K562 (cell line): ENCODE measurements around the gene YIF1A. TPM values are rescaled to one million over a fixed set of nuclear protein-coding genes. Genes with fewer than 3 reads are reported as not detected.

ENCODE experiments used
- ATAC-seq: fragments of 200-7000 bp; cut with Tn5 transposase; 3 replicates; pipeline ENCODE4 v1.9.1; 2020; ENCODE audit warnings: moderate library complexity
- BruUV-seq: library from RNA; stranded (reverse); fragments of 400-500 nt; replicated peaks from 2 replicates; lab custom pipeline; 2021; lab: Mats Ljungman, UMichigan
- CTCF ChIA-PET: fragments of 300-600 bp; formaldehyde crosslinking; extraction: SDS; loops from one replicate; lab custom pipeline; 2021; ENCODE audit warnings: low intra/inter-chr PET ratio; lab: Yijun Ruan, JAX
- POLR2A ChIA-PET: fragments of 300-600, 350-650 bp; sonication (Branson Sonifier 250); formaldehyde crosslinking; extraction: SDS; loops from one replicate; lab custom pipeline; 2021; ENCODE audit warnings: antibody characterized with exemption, inconsistent platforms; lab: Yijun Ruan, JAX
- DNase-seq, 4 experiments: peaks; one replicate each; pipeline versions ENCODE4 v3.0.0 to v3.0.0-alpha.2; 2011 to 2018; ENCODE audit warnings: low spot score in 3 of 4, mixed read lengths in 3 of 4; ENCODE audit errors: extremely low read depth in 1 of 4
- FAIRE-seq: peaks from 2 replicates; lab custom pipeline; 2011; peaks lifted over from hg19 to GRCh38; lab: Jason Lieb, UNC
- H2AFZ ChIP-seq: 2 replicates; pipeline ENCODE4 v1.6.0; 2011; ENCODE audit warnings: low read depth, low read length, control low read depth, inconsistent platforms
- H3K27ac ChIP-seq: fragments of 200-600 bp; 3 replicates; pipeline ENCODE4 v1.8.0; 2011; ENCODE audit warnings: low read depth, mild to moderate bottlenecking, control low read depth, inconsistent platforms, low read length, moderate library complexity, mixed read lengths; ENCODE audit errors: extremely low read depth
- H3K27me3 ChIP-seq, 2 experiments: fragments of 300-600 bp in 1 of 2; 2 replicates in 1 of 2; 3 replicates in 1 of 2; pipeline versions ENCODE4 v1.6.0 to v1.8.0; 2011; ENCODE audit warnings: inconsistent platforms in 2 of 2, low read length in 2 of 2, mild to moderate bottlenecking in 1 of 2, mixed read lengths in 1 of 2, moderate library complexity in 1 of 2; ENCODE audit not compliant: control insufficient read depth in 2 of 2, insufficient read depth in 2 of 2
- H3K36me3 ChIP-seq: fragments of 300-600 bp; 3 replicates; pipeline ENCODE4 v1.8.0; 2011; ENCODE audit warnings: mild to moderate bottlenecking, low read length, inconsistent platforms; ENCODE audit not compliant: control insufficient read depth, insufficient read depth
- H3K4me1 ChIP-seq, 2 experiments: fragments of 200-600 bp in 1 of 2; replicated peaks in 1 of 2; 2 replicates in 1 of 2; 3 replicates in 1 of 2; pipeline versions ENCODE4 v1.5.1 to v1.8.0; 2011; ENCODE audit warnings: inconsistent platforms in 2 of 2, low read length in 2 of 2, mild to moderate bottlenecking in 1 of 2, mixed read lengths in 1 of 2, moderate library complexity in 1 of 2; ENCODE audit not compliant: control insufficient read depth in 2 of 2, insufficient read depth in 2 of 2
- H3K4me2 ChIP-seq: 2 replicates; pipeline ENCODE4 v1.6.1; 2011; ENCODE audit warnings: low read length, control low read depth, inconsistent platforms, mixed read lengths; ENCODE audit not compliant: insufficient read depth
- H3K4me3 ChIP-seq: fragments of 200-600 bp; sonication (generic), shearing (Covaris generic); 2 replicates; pipeline ENCODE4 v1.5.1; 2016; ENCODE audit warnings: control low read depth, inconsistent platforms
- H3K79me2 ChIP-seq: fragments of 200-600 bp; 3 replicates; pipeline ENCODE4 v1.8.0; 2011; ENCODE audit warnings: low read length, inconsistent platforms; ENCODE audit not compliant: control insufficient read depth, insufficient read depth
- H3K9ac ChIP-seq, 2 experiments: 2 replicates each; pipeline versions ENCODE4 v1.6.0 to v1.6.1; 2011; ENCODE audit warnings: low read depth in 2 of 2, low read length in 2 of 2, control low read depth in 1 of 2, inconsistent platforms in 1 of 2, mild to moderate bottlenecking in 1 of 2, mixed read lengths in 1 of 2; ENCODE audit not compliant: insufficient read depth in 1 of 2
- H3K9me1 ChIP-seq: one replicate; pipeline ENCODE4 v1.6.0; 2011; ENCODE audit warnings: inconsistent platforms, mild to moderate bottlenecking, low read length, moderate library complexity; ENCODE audit not compliant: control insufficient read depth, insufficient read depth
- H3K9me3 ChIP-seq: replicated peaks from 2 replicates; pipeline ENCODE4 v1.5.1; 2011; ENCODE audit warnings: low read depth, low read length, inconsistent platforms; ENCODE audit not compliant: control insufficient read depth, insufficient read depth
- H4K20me1 ChIP-seq: replicated peaks from 2 replicates; pipeline ENCODE4 v1.6.1; 2011; ENCODE audit warnings: low read length, inconsistent platforms, mixed read lengths; ENCODE audit not compliant: control insufficient read depth, insufficient read depth
- BRF1 ChIP-seq: IDR thresholded peaks from 3 replicates; pipeline ENCODE4 v1.6.1; 2011; ENCODE audit warnings: borderline replicate concordance, mild to moderate bottlenecking; ENCODE audit not compliant: insufficient read length; ENCODE audit errors: extremely low read depth
- CGGBP1 ChIP-seq: fragments of 250-450 bp; sonication (Bioruptor Pico); IDR thresholded peaks from 2 replicates; pipeline ENCODE4 v1.9.0; 2021; ENCODE audit warnings: mild to moderate bottlenecking
- MIER1 ChIP-seq: fragments of 450-650 bp; IDR thresholded peaks from 2 replicates; pipeline ENCODE4 v1.6.1; 2016; ENCODE audit warnings: antibody characterized with exemption, mild to moderate bottlenecking, low read depth
- PTBP1 ChIP-seq: fragments of 200-400 bp; formaldehyde crosslinking; IDR thresholded peaks from 2 replicates; pipeline ENCODE4 v1.6.1; 2017; ENCODE audit warnings: low read depth, low read length
- SMAD1 ChIP-seq: fragments of 150-350 bp; IDR thresholded peaks from 2 replicates; pipeline ENCODE4 v1.6.1; 2014; ENCODE audit warnings: low read length, low read depth; ENCODE audit not compliant: partially characterized antibody
- ZFP36 ChIP-seq: fragments of 150-350 bp; IDR thresholded peaks from 2 replicates; pipeline ENCODE4 v1.6.1; 2018; ENCODE audit warnings: low read length, low read depth; ENCODE audit not compliant: partially characterized antibody
- WGBS: fragments of 100-300 bp; shearing (Covaris generic); methylation state at CpG from one replicate; pipeline ENCODE4 v1.1.6; 2016; ENCODE audit warnings: low coverage, mixed read lengths; ENCODE audit not compliant: insufficient coverage; ENCODE audit errors: missing lambda C conversion rate; 5-methylcytosine and 5-hydroxymethylcytosine counted together
- in situ Hi-C: fragments of 300-500 bp; cut with MboI; formaldehyde crosslinking; loops from 4 replicates; pipeline ENCODE4 v1.15.0; 2018; ENCODE audit warnings: inconsistent platforms, mixed read lengths
- intact Hi-C: fragments of 100-400 bp; cut with micrococcal nuclease; formaldehyde crosslinking; loops from 2 replicates; pipeline ENCODE4 v1.14.2; 2022
- polyA plus RNA-seq, 8 experiments: library from polyadenylated mRNA; depleted of rRNA in 4 of 8; stranded (reverse) in 5 of 8; unstranded in 3 of 8; fragments of >200 nt; fragmentation: Nextera tagmentation in 2 of 8; fragmentation: Illumina TruSeq in 1 of 8; extraction: Ambion mirVana in 2 of 8; extraction: Trizol in 1 of 8; gene quantifications; 2 replicates each; pipeline versions ENCODE4 v1.2.1 to v1.2.3, GENCODE V29; 2011 to 2014; ENCODE audit warnings: inconsistent platforms in 1 of 8, missing spikeins in 1 of 8
- total RNA-seq, 7 experiments: library from RNA; depleted of rRNA in 6 of 7; stranded (reverse); fragments of >200 nt in 6 of 7; fragmentation: Illumina TruSeq in 2 of 7; extraction: Trizol in 2 of 7; gene quantifications; 2 replicates each; pipeline versions ENCODE4 v1.2.1 to v1.2.3, GENCODE V29; 2011 to 2021; ENCODE audit warnings: low replicate concordance in 1 of 7
- TF ChIP-seq, protein P1 (sequence below): sonication (generic); formaldehyde crosslinking; IDR thresholded peaks from 2 replicates; pipeline ENCODE4 v1.8.1; 2023; ENCODE audit warnings: mild to moderate bottlenecking, missing genetic modification reagents
- TF ChIP-seq, protein P2 (sequence below): fragments of 450-650 bp; IDR thresholded peaks from 2 replicates; pipeline ENCODE4 v1.6.1; 2016; ENCODE audit warnings: mild to moderate bottlenecking

Gene YIF1A
- total and polyA plus RNA-seq, 9 of the 15 experiments (the other 6 are each of a cell fraction or from before 2014, with no cell fraction given), result 8.6 to 121 (median 77.2) TPM

DNA sequence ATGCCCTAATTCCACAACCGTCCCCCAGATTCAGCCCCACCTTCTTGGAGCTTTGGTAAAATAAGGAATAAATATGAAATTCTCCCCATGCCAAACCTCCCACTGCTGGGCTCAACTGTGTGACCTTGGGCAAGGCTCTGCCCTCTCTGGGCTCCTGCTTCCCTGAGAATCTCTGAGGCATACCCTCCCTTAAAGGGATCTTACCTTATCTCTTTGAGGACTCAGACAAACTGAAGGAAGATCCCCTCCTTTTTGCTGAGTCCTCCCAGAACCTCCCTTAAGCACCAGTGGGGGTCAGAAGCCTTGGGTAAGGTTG, 25.2 kb upstream of the YIF1A start:
- CTCF ChIA-PET, result no interaction called here
- ATAC-seq (no peak), DNase-seq (no peak), FAIRE-seq (no peak)
- Histone ChIP-seq H3K9me1 (no peaks in the 10 kb centered on the region), H3K27ac (no peak overlapping the region), H3K4me1 (peaks cover 22 to 73% of the 10 kb centered on the region in 2 experiments), H3K9ac (no peak overlapping the region), H3K4me3 (no peak overlapping the region), H2AFZ (no peak overlapping the region), H3K9me3 (no peaks in the 10 kb centered on the region), H3K79me2 (no peaks in the 10 kb centered on the region)
- no TSS peak for BruUV-seq
- in situ Hi-C loops, result no loop called here
- TF ChIP-seq ZFP36, result peak; percentile 58
- no peak for TF ChIP-seq BRF1
- TF ChIP-seq, all 486 proteins: peak for 1
- H3K36me3 ChIP-seq, result no peaks in the 10 kb centered on the region
- WGBS, result 70% methylated on average over 1 of the region's 1 CpG
- POLR2A ChIA-PET, result interaction anchor here (0.6 to 1.9 kb wide), 2 partner anchors 8 to 929 kb away, joined by 4 to 9 read pairs; no protein-coding TSS in a partner anchor
- H4K20me1 ChIP-seq, result no peaks in the 10 kb centered on the region
- intact Hi-C loops, result no loop called here
- H3K27me3 ChIP-seq, result no peaks in the 10 kb centered on the region
- no peak overlapping the region for H3K4me2 ChIP-seq

GRCh38 chr11:66313321-66314185, 24.6 kb upstream of the YIF1A start:
- ATAC-seq (no peak), FAIRE-seq (no peak), DNase-seq (peak in 2 of 4 experiments; percentile 45 to 49)
- Histone ChIP-seq H4K20me1 (no peaks in the 10 kb centered on the region), H3K9me3 (no peaks in the 10 kb centered on the region), H3K36me3 (no peaks in the 10 kb centered on the region), H2AFZ (peak overlapping the region; percentile 90), H3K27ac (peak overlapping the region; percentile 60; the same call in 2 of the 3 replicates), H3K9ac (peak overlapping the region; percentile 37 to 87; a peak in 3 of 4 replicates), H3K9me1 (no peaks in the 10 kb centered on the region), H3K27me3 (no peaks in the 10 kb centered on the region), H3K79me2 (no peaks in the 10 kb centered on the region), H3K4me2 (peak overlapping the region; percentile 73), H3K4me3 (peak overlapping the region; percentile 49), H3K4me1 (peaks cover 23 to 73% of the 10 kb centered on the region in 2 experiments)
- intact Hi-C loops, result loop anchor here (2.0 kb wide), 1 partner anchor 75 kb away; no protein-coding TSS in a partner anchor
- in situ Hi-C loops, result no loop called here
- 66% methylated on average over 21 of the region's 38 CpGs for WGBS
- CTCF ChIA-PET, result interaction anchor here (1.1 kb wide), 1 partner anchor 364 kb away, joined by 4 read pairs; the partner anchor contains the start of gene RBM4B
- POLR2A ChIA-PET, result interaction anchor here (0.5 to 2.6 kb wide), 8 partner anchors 8 to 929 kb away, joined by 3 to 16 read pairs (median 4); partner anchors contain the start of genes PELI3 and YIF1A
- no TSS peak for BruUV-seq
- TF ChIP-seq PTBP1 (no peak), SMAD1 (no peak), CGGBP1 (no peak), MIER1 (no peak)
- TF ChIP-seq, protein P1, sequence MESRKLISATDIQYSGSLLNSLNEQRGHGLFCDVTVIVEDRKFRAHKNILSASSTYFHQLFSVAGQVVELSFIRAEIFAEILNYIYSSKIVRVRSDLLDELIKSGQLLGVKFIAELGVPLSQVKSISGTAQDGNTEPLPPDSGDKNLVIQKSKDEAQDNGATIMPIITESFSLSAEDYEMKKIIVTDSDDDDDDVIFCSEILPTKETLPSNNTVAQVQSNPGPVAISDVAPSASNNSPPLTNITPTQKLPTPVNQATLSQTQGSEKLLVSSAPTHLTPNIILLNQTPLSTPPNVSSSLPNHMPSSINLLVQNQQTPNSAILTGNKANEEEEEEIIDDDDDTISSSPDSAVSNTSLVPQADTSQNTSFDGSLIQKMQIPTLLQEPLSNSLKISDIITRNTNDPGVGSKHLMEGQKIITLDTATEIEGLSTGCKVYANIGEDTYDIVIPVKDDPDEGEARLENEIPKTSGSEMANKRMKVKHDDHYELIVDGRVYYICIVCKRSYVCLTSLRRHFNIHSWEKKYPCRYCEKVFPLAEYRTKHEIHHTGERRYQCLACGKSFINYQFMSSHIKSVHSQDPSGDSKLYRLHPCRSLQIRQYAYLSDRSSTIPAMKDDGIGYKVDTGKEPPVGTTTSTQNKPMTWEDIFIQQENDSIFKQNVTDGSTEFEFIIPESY (CRISPR knock-in tag), result peak; percentile 56; the same call in 1 of the 2 replicates
- TF ChIP-seq, protein P2, sequence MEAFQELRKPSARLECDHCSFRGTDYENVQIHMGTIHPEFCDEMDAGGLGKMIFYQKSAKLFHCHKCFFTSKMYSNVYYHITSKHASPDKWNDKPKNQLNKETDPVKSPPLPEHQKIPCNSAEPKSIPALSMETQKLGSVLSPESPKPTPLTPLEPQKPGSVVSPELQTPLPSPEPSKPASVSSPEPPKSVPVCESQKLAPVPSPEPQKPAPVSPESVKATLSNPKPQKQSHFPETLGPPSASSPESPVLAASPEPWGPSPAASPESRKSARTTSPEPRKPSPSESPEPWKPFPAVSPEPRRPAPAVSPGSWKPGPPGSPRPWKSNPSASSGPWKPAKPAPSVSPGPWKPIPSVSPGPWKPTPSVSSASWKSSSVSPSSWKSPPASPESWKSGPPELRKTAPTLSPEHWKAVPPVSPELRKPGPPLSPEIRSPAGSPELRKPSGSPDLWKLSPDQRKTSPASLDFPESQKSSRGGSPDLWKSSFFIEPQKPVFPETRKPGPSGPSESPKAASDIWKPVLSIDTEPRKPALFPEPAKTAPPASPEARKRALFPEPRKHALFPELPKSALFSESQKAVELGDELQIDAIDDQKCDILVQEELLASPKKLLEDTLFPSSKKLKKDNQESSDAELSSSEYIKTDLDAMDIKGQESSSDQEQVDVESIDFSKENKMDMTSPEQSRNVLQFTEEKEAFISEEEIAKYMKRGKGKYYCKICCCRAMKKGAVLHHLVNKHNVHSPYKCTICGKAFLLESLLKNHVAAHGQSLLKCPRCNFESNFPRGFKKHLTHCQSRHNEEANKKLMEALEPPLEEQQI, result no peak
